ENCODE results near the gene SMARCAL1. TPM values are rescaled to one million over a fixed set of nuclear protein-coding genes. Genes with fewer than 3 reads are reported as not detected.

The SMARCAL1 gene
- total and polyA plus RNA-seq, 9 of the 15 experiments (the other 6 are each of a cell fraction or from before 2014, with no cell fraction given) = 8.2 to 27.9 (median 12.4) TPM

DNA sequence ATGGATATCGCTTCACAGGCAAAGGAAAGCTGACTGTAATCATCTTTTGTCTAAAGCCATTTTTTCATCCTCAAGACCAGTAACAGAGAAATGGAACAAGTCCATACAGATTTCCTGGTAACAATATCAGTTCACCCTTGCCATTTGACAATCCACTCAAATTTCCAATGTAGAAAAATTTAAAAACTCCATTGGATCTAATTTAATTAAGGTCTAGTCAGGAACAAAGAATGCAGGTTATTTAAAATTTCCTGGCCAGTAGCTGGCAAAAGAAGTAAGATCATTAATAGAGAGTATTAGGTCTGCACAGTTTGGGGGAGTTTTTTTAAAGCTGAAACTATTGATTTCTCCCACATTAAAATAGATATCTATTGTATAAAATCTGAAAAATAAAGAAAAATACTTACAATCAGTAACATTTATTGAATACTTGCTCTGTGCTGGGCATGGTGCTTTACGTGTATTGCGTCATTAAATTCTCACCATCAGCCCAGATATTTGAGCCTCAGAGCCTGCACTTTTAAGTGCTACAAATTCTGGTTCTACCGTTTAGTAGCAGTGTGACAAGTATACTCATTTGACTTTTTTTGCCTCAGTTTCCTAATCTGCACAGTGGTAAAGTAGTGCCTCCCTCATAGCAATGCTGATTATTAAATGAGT is 41.8 kb downstream of the SMARCAL1 start:
- in situ Hi-C loops (cut with MboI) = no loop called here
- Histone ChIP-seq H3K4me1 (replicated peaks in 1 of 2; ENCODE audit: control insufficient read depth in 2 of 2, insufficient read depth in 2 of 2, low read length in 2 of 2) (no peaks in the 10 kb centered on the region), H3K4me2 (ENCODE audit: insufficient read depth, low read length) (no peak overlapping the region), H3K9me1 (ENCODE audit: control insufficient read depth, insufficient read depth, low read length) (no peaks in the 10 kb centered on the region), H3K79me2 (ENCODE audit: control insufficient read depth, insufficient read depth, low read length) (no peaks in the 10 kb centered on the region), H3K9ac (ENCODE audit: insufficient read depth in 1 of 2, low read depth in 2 of 2, low read length in 2 of 2) (no peak overlapping the region), H3K9me3 (replicated peaks; ENCODE audit: control insufficient read depth, insufficient read depth, low read depth, low read length) (no peaks in the 10 kb centered on the region; the same call in 1 of the 2 replicates), H4K20me1 (replicated peaks; ENCODE audit: control insufficient read depth, insufficient read depth, low read length) (no peaks in the 10 kb centered on the region), H3K4me3 (no peak overlapping the region), H2AFZ (ENCODE audit: low read depth, low read length) (no peak overlapping the region), H3K27ac (ENCODE audit: extremely low read depth, low read depth, low read length) (no peak overlapping the region), H3K27me3 (ENCODE audit: control insufficient read depth in 2 of 2, insufficient read depth in 2 of 2, low read length in 2 of 2) (no peaks in the 10 kb centered on the region), H3K36me3 (ENCODE audit: control insufficient read depth, insufficient read depth, low read length) (peaks cover 52% of the 10 kb centered on the region)
- TF ChIP-seq ZNF184 (CRISPR knock-in tag; IDR thresholded peaks at IDR 0.05) (no peak), HNRNPK (IDR thresholded peaks at IDR 0.05; ENCODE audit: low read depth, low read length, poor library complexity, severe bottlenecking) (no peak), SREBF1 (IDR thresholded peaks at IDR 0.05; ENCODE audit: borderline replicate concordance, low read depth, low read length) (no peak), L3MBTL2 (IDR thresholded peaks at IDR 0.05) (no peak), TSC22D4 (tag; IDR thresholded peaks at IDR 0.05) (no peak), ZNF644 (tag; IDR thresholded peaks at IDR 0.05; ENCODE audit: low read depth) (no peak)
- TF ChIP-seq, protein P1, sequence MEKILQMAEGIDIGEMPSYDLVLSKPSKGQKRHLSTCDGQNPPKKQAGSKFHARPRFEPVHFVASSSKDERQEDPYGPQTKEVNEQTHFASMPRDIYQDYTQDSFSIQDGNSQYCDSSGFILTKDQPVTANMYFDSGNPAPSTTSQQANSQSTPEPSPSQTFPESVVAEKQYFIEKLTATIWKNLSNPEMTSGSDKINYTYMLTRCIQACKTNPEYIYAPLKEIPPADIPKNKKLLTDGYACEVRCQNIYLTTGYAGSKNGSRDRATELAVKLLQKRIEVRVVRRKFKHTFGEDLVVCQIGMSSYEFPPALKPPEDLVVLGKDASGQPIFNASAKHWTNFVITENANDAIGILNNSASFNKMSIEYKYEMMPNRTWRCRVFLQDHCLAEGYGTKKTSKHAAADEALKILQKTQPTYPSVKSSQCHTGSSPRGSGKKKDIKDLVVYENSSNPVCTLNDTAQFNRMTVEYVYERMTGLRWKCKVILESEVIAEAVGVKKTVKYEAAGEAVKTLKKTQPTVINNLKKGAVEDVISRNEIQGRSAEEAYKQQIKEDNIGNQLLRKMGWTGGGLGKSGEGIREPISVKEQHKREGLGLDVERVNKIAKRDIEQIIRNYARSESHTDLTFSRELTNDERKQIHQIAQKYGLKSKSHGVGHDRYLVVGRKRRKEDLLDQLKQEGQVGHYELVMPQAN (IDR thresholded peaks at IDR 0.05; ENCODE audit: borderline replicate concordance) = no peak
- TF ChIP-seq, protein P2, sequence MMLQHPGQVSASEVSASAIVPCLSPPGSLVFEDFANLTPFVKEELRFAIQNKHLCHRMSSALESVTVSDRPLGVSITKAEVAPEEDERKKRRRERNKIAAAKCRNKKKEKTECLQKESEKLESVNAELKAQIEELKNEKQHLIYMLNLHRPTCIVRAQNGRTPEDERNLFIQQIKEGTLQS (IDR thresholded peaks at IDR 0.05) = no peak
- TF ChIP-seq, protein P2 (CRISPR knock-in tag; conservative IDR thresholded peaks at IDR 0.05) = no peak
- TF ChIP-seq, protein P3, sequence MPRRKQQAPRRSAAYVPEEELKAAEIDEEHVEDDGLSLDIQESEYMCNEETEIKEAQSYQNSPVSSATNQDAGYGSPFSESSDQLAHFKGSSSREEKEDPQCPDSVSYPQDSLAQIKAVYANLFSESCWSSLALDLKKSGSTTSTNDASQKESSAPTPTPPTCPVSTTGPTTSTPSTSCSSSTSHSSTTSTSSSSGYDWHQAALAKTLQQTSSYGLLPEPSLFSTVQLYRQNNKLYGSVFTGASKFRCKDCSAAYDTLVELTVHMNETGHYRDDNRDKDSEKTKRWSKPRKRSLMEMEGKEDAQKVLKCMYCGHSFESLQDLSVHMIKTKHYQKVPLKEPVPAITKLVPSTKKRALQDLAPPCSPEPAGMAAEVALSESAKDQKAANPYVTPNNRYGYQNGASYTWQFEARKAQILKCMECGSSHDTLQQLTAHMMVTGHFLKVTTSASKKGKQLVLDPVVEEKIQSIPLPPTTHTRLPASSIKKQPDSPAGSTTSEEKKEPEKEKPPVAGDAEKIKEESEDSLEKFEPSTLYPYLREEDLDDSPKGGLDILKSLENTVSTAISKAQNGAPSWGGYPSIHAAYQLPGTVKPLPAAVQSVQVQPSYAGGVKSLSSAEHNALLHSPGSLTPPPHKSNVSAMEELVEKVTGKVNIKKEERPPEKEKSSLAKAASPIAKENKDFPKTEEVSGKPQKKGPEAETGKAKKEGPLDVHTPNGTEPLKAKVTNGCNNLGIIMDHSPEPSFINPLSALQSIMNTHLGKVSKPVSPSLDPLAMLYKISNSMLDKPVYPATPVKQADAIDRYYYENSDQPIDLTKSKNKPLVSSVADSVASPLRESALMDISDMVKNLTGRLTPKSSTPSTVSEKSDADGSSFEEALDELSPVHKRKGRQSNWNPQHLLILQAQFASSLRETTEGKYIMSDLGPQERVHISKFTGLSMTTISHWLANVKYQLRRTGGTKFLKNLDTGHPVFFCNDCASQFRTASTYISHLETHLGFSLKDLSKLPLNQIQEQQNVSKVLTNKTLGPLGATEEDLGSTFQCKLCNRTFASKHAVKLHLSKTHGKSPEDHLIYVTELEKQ (CRISPR knock-in tag; IDR thresholded peaks at IDR 0.05) = no peak
- TF ChIP-seq, protein P4, sequence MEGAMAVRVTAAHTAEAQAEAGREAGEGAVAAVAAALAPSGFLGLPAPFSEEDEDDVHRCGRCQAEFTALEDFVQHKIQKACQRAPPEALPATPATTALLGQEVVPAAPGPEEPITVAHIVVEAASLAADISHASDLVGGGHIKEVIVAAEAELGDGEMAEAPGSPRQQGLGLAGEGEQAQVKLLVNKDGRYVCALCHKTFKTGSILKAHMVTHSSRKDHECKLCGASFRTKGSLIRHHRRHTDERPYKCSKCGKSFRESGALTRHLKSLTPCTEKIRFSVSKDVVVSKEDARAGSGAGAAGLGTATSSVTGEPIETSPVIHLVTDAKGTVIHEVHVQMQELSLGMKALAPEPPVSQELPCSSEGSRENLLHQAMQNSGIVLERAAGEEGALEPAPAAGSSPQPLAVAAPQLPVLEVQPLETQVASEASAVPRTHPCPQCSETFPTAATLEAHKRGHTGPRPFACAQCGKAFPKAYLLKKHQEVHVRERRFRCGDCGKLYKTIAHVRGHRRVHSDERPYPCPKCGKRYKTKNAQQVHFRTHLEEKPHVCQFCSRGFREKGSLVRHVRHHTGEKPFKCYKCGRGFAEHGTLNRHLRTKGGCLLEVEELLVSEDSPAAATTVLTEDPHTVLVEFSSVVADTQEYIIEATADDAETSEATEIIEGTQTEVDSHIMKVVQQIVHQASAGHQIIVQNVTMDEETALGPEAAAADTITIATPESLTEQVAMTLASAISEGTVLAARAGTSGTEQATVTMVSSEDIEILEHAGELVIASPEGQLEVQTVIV (CRISPR knock-in tag; IDR thresholded peaks at IDR 0.05; ENCODE audit: borderline replicate concordance) = no peak
- BruUV-seq (replicated peaks) = no TSS peak
- POLR2A ChIA-PET = no interaction called here
- FAIRE-seq (no peak), ATAC-seq (no peak), DNase-seq (ENCODE audit: extremely low read depth in 1 of 4, low spot score in 3 of 4) (no peak)
- CTCF ChIA-PET (ENCODE audit: low intra/inter-chr PET ratio) = no interaction called here
- 97% methylated on average over 4 of the region's 4 CpGs for WGBS (ENCODE audit: insufficient coverage, low coverage, missing lambda C conversion rate)
- intact Hi-C loops (cut with micrococcal nuclease) = no loop called here

Data from K562 (cell line).